ENCODE data around the gene PTPRC.

The PTPRC gene

DNA sequence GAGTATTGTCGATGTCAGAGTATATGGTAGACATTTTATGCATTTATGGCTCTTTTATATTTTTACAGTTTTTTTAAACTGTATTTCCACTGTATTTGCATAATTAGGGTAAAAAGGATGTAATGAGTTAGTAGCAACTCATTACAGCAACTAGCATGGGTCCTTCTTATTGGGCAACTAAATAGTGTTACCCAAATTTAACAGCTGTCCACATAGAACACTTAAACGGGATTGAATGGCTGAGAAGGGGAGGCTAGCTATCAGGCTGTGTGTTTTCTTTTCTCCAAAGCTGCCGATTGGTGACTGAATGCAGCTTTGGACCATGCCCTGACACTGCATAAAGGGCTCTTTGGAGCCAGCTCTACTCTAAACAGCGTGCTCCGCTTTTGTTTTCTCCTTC, 75.4 kb downstream of the PTPRC start:
- TF ChIP-seq, protein P1, sequence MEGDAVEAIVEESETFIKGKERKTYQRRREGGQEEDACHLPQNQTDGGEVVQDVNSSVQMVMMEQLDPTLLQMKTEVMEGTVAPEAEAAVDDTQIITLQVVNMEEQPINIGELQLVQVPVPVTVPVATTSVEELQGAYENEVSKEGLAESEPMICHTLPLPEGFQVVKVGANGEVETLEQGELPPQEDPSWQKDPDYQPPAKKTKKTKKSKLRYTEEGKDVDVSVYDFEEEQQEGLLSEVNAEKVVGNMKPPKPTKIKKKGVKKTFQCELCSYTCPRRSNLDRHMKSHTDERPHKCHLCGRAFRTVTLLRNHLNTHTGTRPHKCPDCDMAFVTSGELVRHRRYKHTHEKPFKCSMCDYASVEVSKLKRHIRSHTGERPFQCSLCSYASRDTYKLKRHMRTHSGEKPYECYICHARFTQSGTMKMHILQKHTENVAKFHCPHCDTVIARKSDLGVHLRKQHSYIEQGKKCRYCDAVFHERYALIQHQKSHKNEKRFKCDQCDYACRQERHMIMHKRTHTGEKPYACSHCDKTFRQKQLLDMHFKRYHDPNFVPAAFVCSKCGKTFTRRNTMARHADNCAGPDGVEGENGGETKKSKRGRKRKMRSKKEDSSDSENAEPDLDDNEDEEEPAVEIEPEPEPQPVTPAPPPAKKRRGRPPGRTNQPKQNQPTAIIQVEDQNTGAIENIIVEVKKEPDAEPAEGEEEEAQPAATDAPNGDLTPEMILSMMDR (IDR thresholded peaks at IDR 0.05), result no peak

DNA sequence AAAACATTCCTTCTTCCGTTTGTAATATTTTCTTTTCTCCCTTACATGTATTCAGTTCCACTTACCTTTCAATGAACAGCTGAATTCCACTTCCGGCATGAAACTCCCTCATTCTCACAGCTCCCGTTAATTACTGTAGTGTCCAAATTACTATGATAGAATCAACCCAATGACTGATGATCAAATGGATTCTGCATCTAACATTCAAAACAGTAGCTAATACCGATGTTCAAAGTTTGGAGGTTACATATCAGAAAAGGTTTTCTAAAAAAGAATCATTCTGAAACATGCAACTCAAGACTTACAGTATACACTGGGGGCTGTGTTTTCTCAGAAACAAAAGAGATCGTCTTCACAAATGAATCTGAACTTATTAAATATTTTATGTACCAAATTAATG, 77.2 kb downstream of the PTPRC start:
- TF ChIP-seq, protein P1 (IDR thresholded peaks at IDR 0.05), result no peak

DNA sequence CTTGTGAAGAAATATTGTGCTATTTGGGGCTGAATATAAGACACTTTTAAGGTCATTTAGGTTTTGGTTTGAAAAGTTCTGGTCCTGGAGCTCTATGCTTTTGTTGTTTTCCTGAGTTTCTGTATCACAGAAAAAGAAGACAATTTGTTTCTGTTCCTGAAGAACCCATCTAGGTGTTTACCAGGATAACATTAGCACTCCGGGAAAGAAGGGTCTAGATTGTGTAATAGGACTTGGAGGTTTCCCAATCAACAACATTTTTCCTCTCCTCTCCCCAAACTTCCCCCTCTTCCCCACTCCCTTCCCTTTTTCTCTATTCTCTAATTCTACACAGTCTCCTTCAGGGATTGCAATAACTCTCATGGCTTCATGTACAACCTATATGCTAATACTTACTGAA, 78.7 kb downstream of the PTPRC start:
- TF ChIP-seq, protein P1 (IDR thresholded peaks at IDR 0.05), result no peak

DNA sequence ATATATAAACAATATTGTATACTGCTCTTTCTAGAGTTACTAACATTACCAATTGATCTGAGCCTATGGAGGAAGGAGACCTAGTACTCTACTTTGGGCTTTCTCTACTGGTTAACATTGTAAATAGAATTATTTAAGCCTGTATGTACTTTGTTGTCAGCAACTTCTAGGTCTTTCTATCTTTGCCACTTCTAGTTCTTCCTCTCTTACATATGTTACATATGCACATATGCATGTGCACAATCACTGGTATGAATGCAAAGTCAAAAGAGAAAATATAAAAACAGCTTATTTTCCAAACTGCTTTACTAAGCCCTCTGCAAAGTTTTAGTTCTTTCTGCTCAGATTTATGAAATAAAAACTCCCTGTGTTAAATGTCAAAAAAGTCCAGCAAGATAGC, 84.3 kb downstream of the PTPRC start:
- TF ChIP-seq, protein P1 (IDR thresholded peaks at IDR 0.05), result no peak

DNA sequence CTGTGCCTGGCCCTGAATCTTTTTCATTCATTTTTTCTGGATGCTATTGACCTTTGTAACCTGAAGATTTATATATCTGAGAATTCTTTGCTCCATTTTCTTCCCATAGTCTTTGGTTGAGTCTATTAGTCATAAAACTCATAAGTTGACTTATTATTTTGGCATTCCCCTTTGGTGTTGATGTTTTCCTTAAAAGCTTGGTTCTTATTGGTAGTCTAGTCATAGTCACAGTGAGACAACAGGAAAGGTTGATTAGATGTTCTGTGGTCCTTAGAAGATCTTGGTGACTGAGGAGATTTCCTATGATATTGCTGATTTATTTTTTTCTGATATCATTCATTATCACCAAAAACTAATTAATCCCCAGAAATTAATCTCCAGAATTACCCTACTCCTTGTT, 86.2 kb downstream of the PTPRC start:
- TF ChIP-seq, protein P1 (IDR thresholded peaks at IDR 0.05), result no peak

DNA sequence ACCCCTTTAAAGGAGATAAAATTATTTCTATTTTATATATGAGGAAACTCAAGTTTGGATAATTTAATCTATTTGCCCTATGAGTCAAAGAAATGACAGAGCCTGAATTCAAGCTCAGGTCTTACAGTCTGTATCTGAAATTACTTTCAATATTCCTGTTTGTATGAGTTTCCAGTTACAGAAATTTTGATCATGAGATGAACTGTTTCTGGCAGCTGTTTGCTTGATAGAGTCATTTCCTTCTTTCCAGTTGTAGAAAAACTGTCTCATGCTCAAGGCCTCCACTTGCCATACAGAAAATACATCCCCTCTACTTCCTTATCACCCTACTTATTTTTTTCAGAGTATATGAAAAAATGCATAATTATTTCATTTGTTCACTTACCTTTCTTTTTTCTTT, 87.6 kb downstream of the PTPRC start:
- TF ChIP-seq, protein P1 (IDR thresholded peaks at IDR 0.05), result no peak

DNA sequence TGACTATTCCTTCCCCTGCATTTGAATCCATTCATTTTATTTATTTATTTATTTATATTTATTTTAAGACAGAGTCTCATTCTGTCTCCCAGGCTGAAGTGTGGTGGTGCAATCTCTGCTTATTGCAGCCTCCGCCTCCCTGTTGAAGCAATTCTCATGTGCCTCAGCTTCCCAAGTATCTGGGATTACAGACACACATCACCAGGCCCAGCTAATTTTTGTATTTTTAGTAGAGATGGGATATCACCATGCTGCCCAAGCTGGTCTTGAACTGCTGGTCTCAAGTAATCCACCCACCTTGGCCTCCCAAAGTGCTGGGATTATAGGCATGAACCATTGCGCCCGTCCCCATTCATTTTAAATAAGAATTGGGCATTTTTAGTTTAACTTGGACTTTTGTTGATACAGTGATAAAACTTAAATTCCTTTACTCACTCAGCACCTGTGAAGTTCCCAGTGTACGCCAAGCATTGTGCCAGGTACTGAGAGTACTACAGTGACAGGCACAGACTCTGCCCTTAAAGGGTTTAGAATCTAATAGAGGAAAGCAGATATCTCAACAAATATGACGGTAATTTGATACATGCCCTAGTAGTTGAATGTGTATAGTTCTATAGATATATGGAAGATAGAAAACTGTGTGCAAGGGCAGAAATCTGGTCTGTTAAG, 90.5 kb downstream of the PTPRC start:
- TF ChIP-seq, protein P1 (IDR thresholded peaks at IDR 0.05), result no peak

GRCh38 chr1:198730952-198731351, 92.1 kb downstream of the PTPRC start:
- TF ChIP-seq, protein P1 (IDR thresholded peaks at IDR 0.05), result no peak

Measured in LNCAP (cell line).